Karpas-422 (cell line): Measurements from ENCODE around the gene CLCN2. TPM values are rescaled to one million over a fixed set of nuclear protein-coding genes. Genes with fewer than 3 reads are reported as not detected.
A peak's percentile ranks its signal among the peaks of the same experiment; 100 is the strongest.

Source experiments
- DNase-seq: peaks from one replicate; pipeline ENCODE4 v3.0.0-alpha.2; 2015
- H2AFZ ChIP-seq: fragments of 200-600 bp; sonication (generic); 2 replicates; pipeline ENCODE4 v1.6.1; 2014; ENCODE audit warnings: antibody characterized with exemption, low read length, mixed read lengths
- H3K27ac ChIP-seq: fragments of 200-600 bp; sonication (generic); 2 replicates; pipeline ENCODE4 v1.5.1; 2014; ENCODE audit warnings: mild to moderate bottlenecking, low read length, moderate library complexity
- H3K27me3 ChIP-seq: fragments of 200-600 bp; sonication (generic); 2 replicates; pipeline ENCODE4 v1.6.1; 2014; ENCODE audit warnings: low read length, mixed read lengths
- H3K36me3 ChIP-seq: fragments of 200-600 bp; sonication (generic); 2 replicates; pipeline ENCODE4 v1.6.1; 2014; ENCODE audit warnings: low read length, mixed read lengths; ENCODE audit not compliant: insufficient read depth
- H3K4me1 ChIP-seq: fragments of 200-600 bp; sonication (generic); 2 replicates; pipeline ENCODE4 v1.6.1; 2014; ENCODE audit warnings: mild to moderate bottlenecking, low read length, mixed read lengths
- H3K4me2 ChIP-seq: fragments of 200-600 bp; sonication (generic); 2 replicates; pipeline ENCODE4 v1.6.1; 2014; ENCODE audit warnings: low read length, low read depth, mild to moderate bottlenecking; ENCODE audit not compliant: poor library complexity, severe bottlenecking
- H3K4me3 ChIP-seq: fragments of 200-600 bp; sonication (generic); 2 replicates; pipeline ENCODE4 v1.5.1; 2014; ENCODE audit warnings: mild to moderate bottlenecking, antibody characterized with exemption, low read length, mixed read lengths
- H3K79me2 ChIP-seq: fragments of 200-600 bp; sonication (generic); 2 replicates; pipeline ENCODE4 v1.6.1; 2014; ENCODE audit warnings: mild to moderate bottlenecking, low read length, mixed read lengths
- H3K9ac ChIP-seq: fragments of 200-600 bp; sonication (generic); 2 replicates; pipeline ENCODE4 v1.6.0; 2014; ENCODE audit warnings: low read length
- H3K9me2 ChIP-seq: fragments of 200-600 bp; sonication (generic), shearing (Covaris generic); replicated peaks from 2 replicates; pipeline ENCODE4 v1.6.0; 2014; ENCODE audit warnings: mild to moderate bottlenecking, low read length, moderate library complexity; ENCODE audit not compliant: insufficient read depth
- H3K9me3 ChIP-seq: fragments of 300-700, 200-600 bp; sonication (generic); 2 replicates; pipeline ENCODE4 v1.6.1; 2014; ENCODE audit warnings: low read length, mixed read lengths
- H4K20me1 ChIP-seq: fragments of 200-600 bp; sonication (generic); 2 replicates; pipeline ENCODE4 v1.6.1; 2014; ENCODE audit warnings: mild to moderate bottlenecking, antibody characterized with exemption, low read length, low read depth; ENCODE audit not compliant: insufficient read depth
- small RNA-seq: library from RNA; depleted of rRNA; stranded (forward); fragments of <200 nt; gene quantifications from one replicate; pipeline ENCODE3, GENCODE V24; 2014
- total RNA-seq: library from RNA; depleted of rRNA; stranded (reverse); fragments of >200 nt; shearing (Covaris generic); gene quantifications from 2 replicates; pipeline ENCODE4 v1.2.3, GENCODE V29; 2014; ENCODE audit warnings: low replicate concordance; rRNA removed

The CLCN2 gene
- total RNA-seq, 1 experiment from 2014 or later: 4.4 TPM

DNA sequence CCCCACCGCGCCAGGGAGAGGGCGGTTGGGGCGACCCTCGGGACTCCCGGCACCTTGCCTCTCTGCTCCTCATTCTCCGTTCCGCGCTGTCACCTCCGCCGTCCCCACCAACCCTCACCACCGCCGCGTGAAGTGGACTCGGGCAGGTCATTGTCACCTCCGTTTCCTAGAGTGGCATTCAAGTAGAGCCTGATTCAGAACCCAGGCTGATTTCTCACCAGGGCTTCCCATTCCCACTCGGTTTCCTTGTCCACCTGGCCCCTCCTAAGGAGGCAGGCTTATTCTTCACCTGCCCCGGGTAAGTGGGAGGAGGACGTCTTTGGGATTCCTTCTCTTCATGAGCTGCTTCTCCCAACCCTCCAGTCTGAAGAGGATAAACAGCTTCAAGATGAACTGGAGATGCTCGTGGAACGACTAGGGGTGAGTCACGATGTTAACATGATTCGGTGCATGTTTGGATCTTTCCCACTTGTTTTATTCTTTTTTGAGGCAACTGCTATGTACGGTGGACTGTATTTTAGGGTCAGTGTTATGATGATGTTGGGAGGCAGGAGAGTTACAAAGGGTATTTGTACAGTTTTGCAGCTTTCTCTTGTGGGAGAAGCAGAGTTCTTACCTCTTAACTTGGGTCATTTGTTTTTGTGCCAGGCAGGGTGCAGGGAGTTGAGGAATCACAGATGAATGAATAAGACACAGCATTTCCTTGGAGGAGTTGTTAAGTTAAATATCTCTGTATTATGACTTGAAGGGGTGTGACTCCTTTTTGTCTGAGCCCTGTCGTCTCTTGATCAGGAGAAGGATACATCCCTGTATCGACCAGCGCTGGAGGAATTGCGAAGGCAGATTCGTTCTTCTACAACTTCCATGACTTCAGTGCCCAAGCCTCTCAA, 61.7 kb downstream of the CLCN2 start:
- Histone ChIP-seq H3K27me3 (no peaks in the 10 kb centered on the region), H3K9ac (peak overlapping the region; percentile 76), H3K4me2 (peak overlapping the region; percentile 93), H3K4me3 (peak overlapping the region; percentile 77), H4K20me1 (peaks cover 11% of the 10 kb centered on the region; the same call in 1 of the 2 replicates), H3K36me3 (peaks cover 43% of the 10 kb centered on the region), H3K9me3 (no peaks in the 10 kb centered on the region), H3K79me2 (peaks cover 36% of the 10 kb centered on the region), H3K27ac (no peak overlapping the region; the same call in 1 of the 2 replicates), H2AFZ (no peak overlapping the region), H3K4me1 (peaks cover 16% of the 10 kb centered on the region), H3K9me2 (no peaks in the 10 kb centered on the region)
- DNase-seq: no peak

DNA sequence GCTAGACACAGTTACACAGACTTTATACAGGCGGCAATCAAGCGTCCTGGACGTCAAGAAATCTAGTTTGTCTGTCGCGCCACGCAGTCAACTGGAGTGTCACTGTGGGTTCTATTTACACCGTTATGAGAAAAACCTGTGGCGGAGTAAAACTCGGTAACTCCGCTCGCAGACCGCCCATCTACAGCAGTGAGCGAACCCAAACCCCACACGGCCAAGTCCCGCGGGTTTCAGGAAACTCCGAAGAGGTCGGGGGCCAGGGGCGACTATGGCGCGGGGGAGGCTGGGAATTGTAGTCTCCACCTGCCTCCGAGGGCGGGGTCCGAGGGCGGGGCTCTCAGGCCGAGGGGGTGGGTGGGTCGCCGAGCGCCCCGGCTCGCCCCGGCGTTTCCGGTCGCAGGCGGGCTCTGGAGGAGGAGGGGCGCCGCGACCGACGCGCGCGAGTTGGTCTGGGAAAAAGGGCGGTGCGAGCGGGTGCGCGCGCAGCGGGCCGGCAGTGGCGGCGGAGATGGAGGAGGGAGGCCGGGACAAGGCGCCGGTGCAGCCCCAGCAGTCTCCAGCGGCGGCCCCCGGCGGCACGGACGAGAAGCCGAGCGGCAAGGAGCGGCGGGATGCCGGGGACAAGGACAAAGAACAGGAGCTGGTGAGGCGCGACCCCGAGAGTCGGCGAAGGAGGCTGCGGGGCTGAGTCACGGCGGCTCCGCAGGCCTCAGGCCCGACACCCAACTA, 62.5 kb downstream of the CLCN2 start, which contains the start of gene PSMD2:
Gene PSMD2 (plus strand): TSS at position 483 of the 729 bp plus-strand sequence. CDS start 26 bp downstream, at position 509.
- peak within 1 kb of the TSS; percentile 83 for H3K9ac ChIP-seq

DNA sequence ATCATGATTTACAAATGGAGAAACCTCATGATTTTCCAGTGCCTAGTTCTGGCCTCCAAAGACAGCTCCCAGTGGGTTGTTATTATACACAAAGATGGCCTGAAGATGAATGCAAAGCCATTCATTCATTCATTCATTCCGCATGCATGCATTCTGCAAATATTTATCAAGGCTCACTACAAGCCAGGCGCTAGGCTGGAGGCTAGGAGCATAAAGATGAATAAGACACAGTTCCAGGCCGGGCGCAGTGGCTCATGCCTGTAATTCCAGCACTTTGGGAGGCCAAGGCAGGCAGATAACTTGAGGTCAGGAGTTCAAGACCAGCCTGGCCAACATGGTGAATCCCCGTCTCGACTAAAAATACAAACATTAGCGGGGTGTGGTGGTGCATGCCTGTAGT, 64.8 kb downstream of the CLCN2 start:
- H3K4me3 ChIP-seq: no peak overlapping the region
- H3K9me2 ChIP-seq: no peaks in the 10 kb centered on the region
- no peak for DNase-seq
- peaks cover 11% of the 10 kb centered on the region; the same call in 1 of the 2 replicates for H4K20me1 ChIP-seq
- H2AFZ ChIP-seq: no peak overlapping the region
- H3K4me1 ChIP-seq: peaks cover 16% of the 10 kb centered on the region
- H3K4me2 ChIP-seq: no peak overlapping the region
- peaks cover 13% of the 10 kb centered on the region for H3K36me3 ChIP-seq
- H3K27me3 ChIP-seq: no peaks in the 10 kb centered on the region
- H3K9ac ChIP-seq: no peak overlapping the region
- peaks cover 24% of the 10 kb centered on the region for H3K79me2 ChIP-seq
- H3K9me3 ChIP-seq: no peaks in the 10 kb centered on the region
- H3K27ac ChIP-seq: no peak overlapping the region

More for the DNA sequence above, 62.5 kb downstream of the CLCN2 start, which contains the start of gene PSMD2:
- no peaks in the 10 kb centered on the region for H3K9me3 ChIP-seq
- H3K27ac ChIP-seq: peak within 1 kb of the TSS; percentile 28; the same call in 1 of the 2 replicates
- H3K79me2 ChIP-seq: peaks cover 36% of the 10 kb centered on the region
- peaks cover 11% of the 10 kb centered on the region; the same call in 1 of the 2 replicates for H4K20me1 ChIP-seq
- peaks cover 35% of the 10 kb centered on the region for H3K36me3 ChIP-seq
- peak; percentile 100 for DNase-seq
- H3K4me2 ChIP-seq: peak within 1 kb of the TSS; percentile 94
- peak within 1 kb of the TSS; percentile 96 for H2AFZ ChIP-seq
- no peaks in the 10 kb centered on the region for H3K27me3 ChIP-seq
- peak within 1 kb of the TSS; percentile 79 for H3K4me3 ChIP-seq
- peaks cover 16% of the 10 kb centered on the region for H3K4me1 ChIP-seq
- no peaks in the 10 kb centered on the region for H3K9me2 ChIP-seq

Small RNAs within 50 kb of the gene (small RNA-seq; reads per million reads assigned to genes)
- 707 reads per million, percentile 100 among the genes with 10 or more reads in this experiment for gene SNORD66

Other genes with a start within 250 kb of the CLCN2 start
- 59.4 and 68.4 TPM in 2 replicates for gene EIF2B5, start 226.2 kb downstream of the CLCN2 start, total RNA-seq
- 62.1 and 106 TPM in 2 replicates for gene DVL3, start 206.2 kb downstream of the CLCN2 start, total RNA-seq
- gene AP2M1, start 186.8 kb downstream of the CLCN2 start, total RNA-seq: 212 and 265 TPM in 2 replicates
- gene ABCF3, start 175.4 kb downstream of the CLCN2 start, total RNA-seq: 61.6 and 62.9 TPM in 2 replicates
- not detected in 2 replicates for gene VWA5B2, start 132.0 kb downstream of the CLCN2 start, total RNA-seq
- 80.1 and 108 TPM in 2 replicates for gene ALG3, start 112.6 kb downstream of the CLCN2 start, total RNA-seq
- gene EEF1AKMT4, start 111.9 kb downstream of the CLCN2 start, total RNA-seq: 30.3 and 49.6 TPM in 2 replicates
- 5.0 and 9.5 TPM in 2 replicates for gene CAMK2N2, start 100.1 kb downstream of the CLCN2 start, total RNA-seq
- 0.15 TPM in 1 of 2 replicates, not detected in the other for gene ECE2, start 85.6 kb downstream of the CLCN2 start, total RNA-seq
- gene PSMD2, start 62.4 kb downstream of the CLCN2 start, total RNA-seq: 235 and 301 TPM in 2 replicates
- gene EIF4G1, start 47.0 kb downstream of the CLCN2 start, total RNA-seq: 177 and 369 TPM in 2 replicates
- 23.0 and 26.1 TPM in 2 replicates for gene FAM131A, start 24.0 kb downstream of the CLCN2 start, total RNA-seq
- gene POLR2H, start 105 bp upstream of the CLCN2 start, total RNA-seq: 165 and 169 TPM in 2 replicates
- 6.6 and 12.5 TPM in 2 replicates for gene THPO, start 16.6 kb upstream of the CLCN2 start, total RNA-seq
- 17.7 and 52.9 TPM in 2 replicates for gene CHRD, start 18.4 kb upstream of the CLCN2 start, total RNA-seq
- gene EPHB3, start 200.2 kb upstream of the CLCN2 start, total RNA-seq: not detected in 2 replicates